Activated CD4-positive, alpha-beta T cell treated with anti-CD3 and anti-CD28 coated beads for 4 hours (primary cell): Measurements from ENCODE around the gene SENP5.
"Not testable (repeated sequence)": the region's sequence is repeated elsewhere in the genome, so short reads cannot be mapped to it uniquely, and the experiment has no call there.

ENCODE experiments used
- DNase-seq, 2 donors: peaks; one replicate each; pipeline ENCODE4 v3.0.0-alpha.2; 2020

The SENP5 gene, protein sequence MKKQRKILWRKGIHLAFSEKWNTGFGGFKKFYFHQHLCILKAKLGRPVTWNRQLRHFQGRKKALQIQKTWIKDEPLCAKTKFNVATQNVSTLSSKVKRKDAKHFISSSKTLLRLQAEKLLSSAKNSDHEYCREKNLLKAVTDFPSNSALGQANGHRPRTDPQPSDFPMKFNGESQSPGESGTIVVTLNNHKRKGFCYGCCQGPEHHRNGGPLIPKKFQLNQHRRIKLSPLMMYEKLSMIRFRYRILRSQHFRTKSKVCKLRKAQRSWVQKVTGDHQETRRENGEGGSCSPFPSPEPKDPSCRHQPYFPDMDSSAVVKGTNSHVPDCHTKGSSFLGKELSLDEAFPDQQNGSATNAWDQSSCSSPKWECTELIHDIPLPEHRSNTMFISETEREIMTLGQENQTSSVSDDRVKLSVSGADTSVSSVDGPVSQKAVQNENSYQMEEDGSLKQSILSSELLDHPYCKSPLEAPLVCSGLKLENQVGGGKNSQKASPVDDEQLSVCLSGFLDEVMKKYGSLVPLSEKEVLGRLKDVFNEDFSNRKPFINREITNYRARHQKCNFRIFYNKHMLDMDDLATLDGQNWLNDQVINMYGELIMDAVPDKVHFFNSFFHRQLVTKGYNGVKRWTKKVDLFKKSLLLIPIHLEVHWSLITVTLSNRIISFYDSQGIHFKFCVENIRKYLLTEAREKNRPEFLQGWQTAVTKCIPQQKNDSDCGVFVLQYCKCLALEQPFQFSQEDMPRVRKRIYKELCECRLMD

DNA sequence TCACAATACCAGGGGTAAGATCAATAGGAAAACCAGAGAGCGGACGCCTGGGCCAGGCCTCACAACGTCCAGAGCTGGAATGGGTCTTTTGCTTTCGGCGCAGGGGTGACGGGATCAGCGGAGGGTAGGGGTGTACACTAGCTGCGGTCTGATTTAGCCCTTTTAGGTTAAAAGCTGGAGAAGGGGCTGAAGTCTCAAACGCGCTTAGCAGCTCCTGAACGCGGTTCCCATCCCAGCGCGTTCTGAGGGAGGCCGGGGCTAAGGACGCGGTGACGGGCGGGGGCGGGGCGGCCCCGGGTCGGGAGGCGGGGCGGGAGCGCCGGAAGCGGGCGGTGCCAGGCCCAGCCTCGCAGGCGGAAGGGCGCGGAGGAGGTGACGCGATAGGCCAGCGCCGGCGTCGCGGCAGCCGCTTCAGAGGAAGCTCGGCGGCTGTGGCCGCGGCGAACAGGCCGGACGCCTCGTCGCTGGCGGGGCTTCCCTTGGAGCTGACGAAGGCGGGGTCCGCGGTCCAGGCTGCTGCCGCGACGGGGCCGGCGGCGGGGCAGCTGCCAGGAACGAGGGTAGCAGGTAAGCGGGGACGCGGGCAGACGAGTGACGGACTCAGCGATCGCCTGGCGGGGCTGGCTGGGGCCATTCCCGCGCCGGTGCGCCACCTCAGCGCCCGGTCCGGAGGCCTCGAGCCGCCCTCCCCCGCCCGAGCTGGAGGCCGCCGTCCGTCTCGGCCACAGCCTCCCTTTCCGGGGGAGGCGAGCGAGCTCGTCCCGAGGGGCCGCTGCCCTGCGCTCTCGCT lies at the start of gene SENP5:
Gene SENP5, plus strand, starts transcription at position 414 of the 790 bp plus-strand sequence. CDS start 17,262 bp downstream, outside the sequence.
- DNase-seq = peak; percentile 85

DNA sequence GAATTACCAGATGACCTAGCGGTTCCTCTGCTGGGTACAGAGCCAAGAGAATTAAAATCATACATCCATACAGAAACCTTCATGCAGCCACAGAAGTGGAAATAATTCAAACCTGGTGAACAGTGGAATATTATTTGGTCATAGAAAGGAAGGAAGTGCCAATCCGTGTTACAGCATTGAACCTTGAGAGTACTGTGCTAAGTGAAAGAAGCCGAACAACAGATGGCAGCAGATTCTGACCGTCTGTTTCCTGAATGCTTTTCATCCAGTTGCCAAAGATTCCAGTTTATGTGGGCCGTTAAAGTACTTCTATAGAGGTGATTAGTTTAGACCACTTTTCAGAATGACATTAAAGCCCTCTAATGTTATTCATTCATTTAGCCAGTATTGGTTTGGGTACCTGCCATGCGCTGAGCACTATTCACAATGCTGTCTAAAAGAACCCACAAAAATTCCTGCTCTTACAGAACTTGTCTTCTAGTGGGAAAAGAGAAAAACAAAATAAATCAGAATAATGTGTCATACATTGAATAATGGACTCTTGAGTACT lies 45.8 kb upstream of the SENP5 start:
- no peak for DNase-seq

DNA sequence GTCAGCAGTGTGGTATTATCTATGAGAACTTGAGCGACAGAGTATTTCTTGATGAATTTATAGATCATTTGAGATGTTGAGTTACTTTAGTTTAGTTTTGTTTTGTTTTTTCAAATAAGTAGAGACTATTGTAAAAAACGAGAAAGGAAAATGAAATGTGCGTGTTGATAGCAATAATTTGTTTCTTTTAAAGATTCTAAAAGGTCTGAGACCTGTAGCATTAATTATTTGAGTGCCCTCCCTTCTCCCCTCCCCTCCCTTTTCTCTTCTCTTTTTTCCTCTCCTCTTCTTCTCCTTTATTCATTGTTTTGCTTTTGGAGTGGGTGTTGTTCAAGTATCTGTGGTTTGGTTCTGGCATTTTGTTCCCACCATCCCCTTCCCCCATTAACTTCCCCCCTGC lies 38.1 kb upstream of the SENP5 start:
- not testable (repeated sequence) for DNase-seq

DNA sequence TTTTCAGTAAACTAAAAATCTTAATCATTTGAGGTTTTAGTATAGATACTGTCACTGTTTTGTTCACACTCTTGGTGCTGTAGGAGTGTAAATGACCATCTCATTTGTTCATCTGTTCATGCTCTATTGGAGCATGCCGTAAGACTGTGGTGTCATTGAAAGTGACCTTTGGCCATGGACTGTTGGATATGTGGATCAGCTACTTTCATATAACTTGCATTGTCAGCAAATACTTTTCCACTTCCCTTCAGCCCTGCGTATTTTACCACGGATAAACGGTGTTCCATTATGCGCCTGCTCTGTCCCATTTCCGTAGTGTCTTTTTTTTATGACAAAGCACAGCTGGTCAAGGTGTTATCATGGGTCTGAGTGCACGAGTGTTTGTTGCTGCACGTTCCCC lies 32.6 kb upstream of the SENP5 start:
- DNase-seq = no peak

DNA sequence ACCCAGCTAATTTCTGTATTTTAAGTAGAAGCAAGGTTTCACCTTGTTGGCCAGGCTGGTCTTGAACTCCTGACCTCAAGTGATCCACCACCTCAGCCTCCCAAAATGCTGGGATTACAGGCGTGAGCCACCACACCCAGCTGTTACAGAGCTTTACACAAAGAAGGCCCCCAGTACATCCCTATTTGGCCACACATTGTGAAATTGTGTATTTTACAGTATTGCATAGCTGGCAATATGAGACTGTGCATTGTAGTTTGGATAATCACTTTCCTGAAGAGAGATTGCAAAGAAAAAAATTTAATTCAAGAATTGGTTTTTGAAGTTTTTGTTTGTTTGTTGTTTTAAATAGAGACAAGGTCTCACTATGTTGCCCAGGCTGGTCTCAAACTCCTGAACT lies 31.1 kb upstream of the SENP5 start:
- not testable (repeated sequence) for DNase-seq

DNA sequence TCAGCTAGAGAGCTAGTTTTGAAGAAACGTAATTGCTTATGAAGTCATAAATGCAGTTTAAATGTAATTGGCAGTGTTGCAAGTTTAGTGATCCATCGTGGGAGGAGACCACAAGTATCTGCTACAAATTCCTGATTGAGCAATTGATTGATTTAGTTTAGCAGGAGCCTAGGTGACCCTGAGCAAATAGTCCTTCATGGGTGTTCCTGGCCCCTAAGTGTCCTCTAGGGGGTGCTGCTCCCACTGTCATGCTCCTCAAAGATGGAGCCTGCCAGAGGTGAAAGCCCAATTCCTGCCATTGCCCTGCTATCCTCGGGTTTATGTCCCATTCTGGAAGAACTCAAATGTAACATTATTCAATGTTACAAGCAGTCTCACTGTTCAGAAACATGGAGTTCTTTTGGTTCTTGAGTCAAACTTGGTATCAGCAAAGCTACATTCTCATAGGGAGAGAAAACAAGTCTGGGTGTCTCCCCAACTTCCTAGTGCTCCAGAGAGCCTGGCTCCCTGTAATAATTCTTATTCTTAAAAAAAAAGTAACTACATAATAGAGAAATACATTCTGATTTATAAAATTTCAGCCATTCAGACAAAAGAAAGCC lies 29.8 kb upstream of the SENP5 start:
- DNase-seq = peak; percentile 68 to 75

DNA sequence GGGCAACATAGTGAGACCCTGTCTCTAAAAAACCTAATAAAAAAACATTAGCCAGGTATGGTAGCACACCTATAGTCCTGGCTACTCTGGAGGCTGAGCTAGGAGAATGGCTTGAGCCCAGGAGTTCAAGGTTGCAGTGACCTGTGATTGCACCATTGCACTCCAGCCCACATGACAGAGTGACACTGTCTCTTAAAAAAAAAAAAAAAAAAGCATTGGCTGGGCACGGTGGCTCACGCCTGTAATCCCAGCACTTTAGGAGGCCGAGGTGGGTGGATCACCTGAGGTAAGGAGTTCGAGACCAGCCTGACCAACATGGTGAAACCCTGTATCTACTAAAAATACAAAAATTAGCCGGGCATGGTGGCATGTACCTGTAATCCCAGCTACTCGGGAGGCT lies 28.4 kb upstream of the SENP5 start:
- not testable (repeated sequence) for DNase-seq

DNA sequence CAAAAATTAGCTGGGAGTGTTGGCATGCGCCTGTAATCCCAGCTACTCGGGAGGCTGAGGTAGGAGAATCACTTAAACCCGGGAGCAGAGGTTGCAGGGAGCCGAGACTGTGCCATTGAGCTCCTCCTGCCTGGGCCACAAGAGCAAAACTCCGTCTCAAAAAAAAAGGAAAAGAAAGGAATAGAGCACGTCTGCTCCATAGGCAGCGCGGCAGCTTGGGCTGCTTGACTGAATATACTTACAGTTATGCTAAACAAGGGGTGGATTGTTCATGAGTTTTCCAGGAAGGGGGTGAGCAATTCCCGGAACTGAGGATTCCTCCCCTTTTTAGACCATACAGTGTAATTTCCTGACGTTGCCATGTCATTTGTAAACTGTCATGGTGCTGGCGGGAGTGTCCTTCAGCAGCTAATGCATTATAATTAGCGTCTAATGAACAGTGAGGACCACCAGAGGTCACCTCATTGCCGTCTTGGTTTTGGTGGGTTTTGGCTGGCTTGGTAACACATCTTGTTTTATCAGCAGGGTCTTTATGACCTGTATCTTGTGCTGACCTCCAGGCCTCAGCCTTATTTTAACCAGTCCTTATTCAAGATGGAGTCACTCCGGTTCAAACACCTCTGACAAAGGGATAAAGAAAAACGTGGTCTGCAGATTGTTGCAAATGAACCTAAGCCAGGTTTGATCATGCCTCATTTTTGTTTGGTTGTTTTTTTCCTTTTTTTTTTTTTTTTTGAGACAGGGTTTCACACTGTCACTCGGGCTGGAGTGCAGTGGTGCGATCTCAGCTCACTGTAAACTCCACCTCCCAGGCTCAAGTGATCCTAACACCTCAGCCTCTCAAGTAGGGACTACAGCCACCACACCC lies 24.9 kb upstream of the SENP5 start:
- DNase-seq = no peak

DNA sequence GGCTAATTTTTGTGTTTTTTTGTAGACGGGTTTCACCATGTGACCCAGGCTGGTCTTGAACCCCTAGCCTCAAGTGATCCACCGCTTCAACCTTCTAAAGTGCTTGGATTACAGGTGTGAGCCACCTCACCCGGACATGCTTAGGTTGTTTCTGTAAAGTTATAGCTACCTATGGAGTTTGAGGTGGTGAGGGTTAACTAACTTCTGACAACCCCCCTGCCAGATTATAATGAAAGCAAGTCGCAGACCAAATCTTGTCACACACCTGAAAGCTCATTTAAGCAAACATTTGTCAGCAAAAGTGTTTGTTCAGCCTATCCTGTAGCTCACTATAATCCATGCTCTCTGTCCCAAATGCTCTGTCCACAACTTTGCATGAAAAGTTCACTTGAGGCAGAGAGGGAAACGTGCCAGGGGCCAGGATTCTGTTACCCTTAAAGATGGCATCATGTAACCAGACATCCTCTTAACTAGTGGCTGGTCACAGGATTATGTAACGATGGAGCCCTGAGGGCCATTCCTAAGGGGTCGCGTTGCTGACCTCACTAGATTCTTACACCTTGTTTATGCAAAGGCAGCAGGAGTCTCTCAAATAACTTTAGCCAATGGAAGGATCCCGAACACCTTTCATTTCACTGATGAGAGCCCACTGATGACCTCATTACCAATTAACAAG lies 24.1 kb upstream of the SENP5 start:
- DNase-seq = no peak

DNA sequence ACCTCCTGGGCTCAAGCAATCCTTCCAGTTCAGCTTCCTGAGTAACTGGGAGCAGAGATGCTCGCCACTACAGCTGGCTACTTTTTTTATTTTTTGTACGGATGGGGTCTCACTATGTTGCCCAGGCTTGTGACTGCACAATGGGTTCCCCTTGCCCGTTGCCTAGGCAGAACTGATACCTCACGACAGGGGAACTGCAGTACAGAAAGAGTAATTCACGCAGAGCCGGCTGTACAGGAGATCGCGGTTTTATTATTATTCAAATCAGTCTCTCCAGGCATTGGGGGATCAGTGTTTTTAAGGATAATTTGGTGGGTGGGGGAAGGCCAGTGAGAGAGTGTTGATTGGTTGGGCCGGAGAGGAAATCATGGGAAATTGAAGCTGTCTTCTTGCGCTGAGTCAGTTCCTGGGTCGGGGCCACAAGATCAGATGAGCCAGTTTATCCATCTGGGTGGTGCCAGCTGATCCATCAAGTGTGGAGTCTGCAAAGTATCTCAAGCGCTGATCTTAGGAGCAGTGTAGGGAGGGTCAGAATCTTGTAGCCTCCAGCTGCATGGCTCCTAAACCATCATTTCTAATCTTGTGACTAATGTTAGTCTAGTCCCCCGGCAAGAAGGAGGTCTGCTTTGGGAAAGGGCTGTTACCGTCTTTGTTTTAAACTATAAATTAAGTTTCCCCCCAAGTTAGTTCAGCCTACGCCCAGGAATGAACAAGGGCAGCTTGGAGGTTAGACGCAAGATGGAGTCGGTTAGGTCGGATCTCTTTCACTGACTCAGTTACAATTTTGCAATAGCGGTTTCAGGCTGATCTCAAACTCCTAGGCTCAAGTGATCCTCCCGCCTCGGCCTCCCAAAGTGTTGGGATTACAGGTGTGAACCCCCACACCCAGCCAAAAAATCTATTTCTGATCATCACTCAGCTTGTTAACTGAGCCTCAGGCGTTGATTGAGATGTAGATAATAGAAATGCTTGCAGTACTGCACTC lies 23.2 kb upstream of the SENP5 start:
- not testable (repeated sequence) for DNase-seq

DNA sequence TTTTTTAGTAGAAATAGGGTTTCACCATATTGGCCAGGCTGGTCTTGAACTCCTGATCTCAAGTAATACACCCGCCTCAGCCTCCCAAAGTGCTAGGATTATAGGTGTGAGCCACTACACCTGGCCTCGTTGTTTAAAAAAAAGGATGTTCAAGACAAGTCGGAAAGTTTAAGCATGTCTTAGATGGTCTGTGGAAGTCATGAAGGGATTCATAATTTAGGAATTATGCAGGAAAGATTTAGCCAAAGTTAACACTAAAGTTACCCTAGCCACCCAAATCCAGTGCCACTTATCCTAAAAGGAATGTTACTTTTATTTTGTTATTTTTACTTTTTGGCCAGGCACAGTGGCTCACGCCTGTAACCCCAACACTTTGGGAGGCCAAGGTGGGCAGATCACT lies 19.3 kb upstream of the SENP5 start:
- not testable (repeated sequence) for DNase-seq

DNA sequence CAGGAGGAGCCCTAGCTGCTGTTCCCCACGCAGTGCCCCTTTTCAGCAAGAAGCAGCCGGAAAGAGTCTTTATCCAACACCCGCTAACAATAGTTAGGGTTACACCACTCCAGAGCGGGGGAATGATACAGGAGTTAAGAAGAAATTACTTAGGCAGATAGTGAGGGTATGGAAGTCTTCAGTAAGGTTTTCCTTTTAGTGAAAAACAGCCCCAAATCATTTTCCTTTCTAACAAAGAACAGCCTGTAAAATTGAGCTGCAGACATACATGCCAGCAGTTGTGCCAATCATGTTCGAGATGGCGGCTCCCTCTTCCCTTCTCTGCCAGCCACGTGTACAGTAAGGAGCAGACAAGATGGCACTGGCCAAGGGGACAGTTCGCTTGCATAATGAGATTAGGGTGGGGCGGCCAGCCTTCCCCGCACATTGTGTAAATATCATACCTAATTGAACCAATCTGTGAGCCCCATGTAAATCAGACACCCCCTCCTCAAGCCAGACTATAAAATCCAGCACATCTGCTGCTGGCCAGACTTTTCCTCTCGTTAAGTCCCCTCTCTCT lies 18.5 kb upstream of the SENP5 start:
- DNase-seq = no peak

DNA sequence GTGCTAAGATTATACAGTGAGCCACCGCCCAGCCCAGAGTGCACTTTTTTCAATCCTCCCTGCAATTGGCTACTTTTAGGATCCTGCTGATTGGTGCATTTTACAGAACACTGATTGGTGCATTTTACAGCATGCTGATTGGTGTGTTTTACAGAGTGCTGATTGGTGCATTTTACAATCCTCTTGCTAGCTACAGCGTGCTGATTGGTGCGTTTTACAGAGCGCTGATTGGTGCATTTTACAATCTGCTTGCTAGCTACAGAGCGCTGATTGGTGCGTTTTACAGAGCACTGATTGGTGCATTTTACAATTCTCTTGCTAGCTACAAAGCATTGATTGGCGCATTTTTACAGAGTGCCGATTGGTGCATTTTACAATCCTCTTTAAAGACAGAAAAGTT lies 4.7 kb upstream of the SENP5 start:
- not testable (repeated sequence) for DNase-seq

DNA sequence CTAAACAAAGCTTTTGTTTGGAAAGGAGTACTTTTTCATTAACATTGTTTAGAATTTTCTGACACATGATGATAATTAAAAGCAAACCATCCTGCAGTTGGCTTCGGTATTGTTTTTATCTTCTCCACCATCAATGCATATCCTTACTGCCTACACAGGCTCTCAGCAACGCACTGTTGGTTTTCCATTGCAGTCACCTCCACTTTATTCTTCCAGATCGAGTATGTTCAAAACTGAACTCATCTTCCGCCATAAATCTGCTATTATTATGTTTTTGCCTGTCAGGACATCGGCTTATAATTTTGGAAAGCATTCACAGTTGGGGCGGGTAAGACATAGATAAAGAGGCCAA lies 589 bp upstream of the SENP5 start:
- no peak for DNase-seq

DNA sequence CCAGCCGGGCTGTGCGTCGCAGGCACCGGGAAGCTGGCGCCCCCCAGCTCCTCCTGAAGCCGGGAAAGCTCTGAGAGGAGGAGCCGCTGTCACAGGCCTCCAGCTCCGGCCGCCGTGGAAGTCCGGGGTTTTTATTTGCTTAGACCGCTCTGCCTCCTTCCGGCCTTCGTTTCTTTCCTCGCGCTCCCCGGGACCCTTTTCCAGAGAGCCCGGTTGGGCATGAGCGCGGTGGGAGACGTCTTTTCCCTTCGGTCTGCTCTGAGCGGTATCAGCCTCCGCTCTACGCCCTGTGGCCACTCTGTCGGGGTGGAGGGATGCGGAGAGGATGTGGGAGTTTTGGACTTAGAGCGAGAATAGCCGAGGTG lies 559 bp downstream of the SENP5 start:
- peak in 1 of 2 donors; percentile 5 for DNase-seq

DNA sequence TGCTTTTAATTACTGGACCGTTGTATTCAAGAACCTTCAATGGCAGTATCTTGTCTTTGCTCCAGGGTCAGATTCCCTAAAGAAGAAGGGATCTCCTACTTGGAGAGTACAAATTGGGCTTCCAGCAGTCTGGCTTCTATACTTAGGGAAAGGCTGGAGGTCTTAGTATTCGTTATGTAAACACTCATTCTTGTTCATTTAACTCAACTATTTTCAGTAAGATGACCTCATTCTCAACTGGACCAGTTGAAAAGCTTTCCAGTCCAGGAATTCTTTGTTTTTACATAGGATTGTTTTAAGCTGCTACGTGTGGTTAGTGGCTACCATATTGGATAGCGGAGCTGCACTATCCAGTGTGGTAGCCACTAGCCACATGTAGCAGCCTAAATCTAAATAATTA lies 4.6 kb downstream of the SENP5 start:
- no peak for DNase-seq

DNA sequence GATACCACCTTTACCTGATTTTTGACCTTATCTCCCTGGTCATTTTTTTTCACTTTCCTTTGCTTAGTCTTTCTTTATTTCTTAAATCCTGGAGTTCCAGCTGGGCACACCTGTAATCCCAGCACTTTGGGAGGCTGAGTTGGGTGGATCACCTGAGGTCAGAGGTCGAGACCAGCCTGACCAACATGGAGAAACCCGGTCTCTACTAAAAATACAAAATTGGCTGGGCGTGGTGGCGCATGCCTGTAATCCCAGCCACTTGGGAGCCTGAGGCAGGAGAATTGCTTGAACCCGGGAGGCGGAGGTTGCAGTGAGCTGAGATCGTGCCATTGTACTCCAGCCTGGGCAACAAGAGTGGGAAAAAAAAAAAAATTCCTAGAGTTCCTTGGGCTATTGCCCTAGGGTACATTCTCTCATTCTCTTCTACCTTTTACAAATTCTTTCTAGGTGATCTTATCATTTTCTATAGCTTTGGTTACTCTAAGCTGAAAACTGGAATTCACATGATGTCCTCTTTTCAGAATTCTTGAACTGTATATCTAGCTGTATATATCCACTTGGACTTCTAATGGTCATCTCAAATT lies 6.9 kb downstream of the SENP5 start:
- not testable (repeated sequence) for DNase-seq

DNA sequence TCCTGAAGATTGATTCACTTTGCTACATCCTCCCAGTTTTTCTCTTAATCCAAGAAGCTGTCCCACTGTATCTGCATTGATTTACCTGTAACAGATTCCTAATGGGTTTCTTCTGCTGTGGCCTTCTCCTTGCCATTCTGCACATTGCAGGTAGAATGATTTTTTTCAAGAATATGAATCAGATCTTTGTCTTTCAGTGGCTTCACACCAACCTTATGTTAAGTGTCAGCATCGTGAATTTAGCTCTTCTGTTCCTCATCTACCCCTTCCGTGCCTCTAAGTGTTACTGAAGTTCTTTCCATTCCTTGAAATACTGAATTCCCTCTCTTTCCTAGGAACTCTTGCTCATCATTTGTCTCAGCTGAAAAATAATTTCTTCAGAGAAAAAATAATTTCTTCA lies 7.5 kb downstream of the SENP5 start:
- DNase-seq = no peak

DNA sequence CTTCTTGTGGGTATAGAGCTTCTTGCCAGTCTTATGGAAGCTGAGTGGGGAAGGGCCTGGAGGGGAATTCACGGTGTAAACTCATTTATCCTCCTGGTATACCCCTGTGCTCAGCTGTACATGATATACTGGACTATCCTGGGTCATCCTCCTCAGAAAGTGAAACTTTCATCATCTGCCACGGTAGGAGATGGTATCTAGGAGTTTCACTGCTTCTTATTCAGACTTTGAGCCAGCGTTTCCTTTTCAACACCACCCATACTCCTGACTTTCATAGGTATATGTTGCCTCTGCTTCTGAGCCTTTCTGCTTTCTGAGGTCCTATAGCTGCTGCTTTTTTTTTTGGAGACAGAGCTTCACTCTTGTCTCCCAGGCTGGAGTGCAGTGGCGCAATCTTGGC lies 15.6 kb downstream of the SENP5 start:
- DNase-seq = no peak
